Hepatocyte (in vitro differentiated cells): ENCODE data around the gene IL4I1. TPM values are rescaled to one million over a fixed set of nuclear protein-coding genes. Genes with fewer than 3 reads are reported as not detected.

ENCODE experiments used
- DNase-seq: peaks from one replicate; pipeline ENCODE4 v3.0.0-alpha.2; 2016; ENCODE audit warnings: low spot score
- H2AFZ ChIP-seq: fragments of 200-600 bp; sonication (generic); 2 replicates; pipeline ENCODE4 v1.6.0; 2016; ENCODE audit warnings: antibody characterized with exemption, mild to moderate bottlenecking
- H3K27ac ChIP-seq: fragments of 200-600 bp; sonication (generic); 2 replicates; pipeline ENCODE4 v1.5.1; 2016; ENCODE audit warnings: mild to moderate bottlenecking
- H3K27me3 ChIP-seq: fragments of 200-600 bp; sonication (generic); 2 replicates; pipeline ENCODE4 v1.6.1; 2016
- H3K36me3 ChIP-seq: fragments of 200-600 bp; sonication (generic); replicated peaks from 2 replicates; pipeline ENCODE4 v1.5.1; 2016; ENCODE audit warnings: low read depth; ENCODE audit not compliant: insufficient read depth
- H3K4me1 ChIP-seq: fragments of 200-600 bp; sonication (generic); 2 replicates; pipeline ENCODE4 v1.5.1; 2016; ENCODE audit warnings: mild to moderate bottlenecking, moderate library complexity; ENCODE audit not compliant: insufficient read depth
- H3K4me2 ChIP-seq: fragments of 200-600 bp; sonication (generic); 2 replicates; pipeline ENCODE4 v1.6.0; 2016
- H3K4me3 ChIP-seq: fragments of 200-600 bp; sonication (generic); 2 replicates; pipeline ENCODE4 v1.5.1; 2016; ENCODE audit warnings: mild to moderate bottlenecking
- H3K79me2 ChIP-seq: fragments of 200-600 bp; sonication (generic); 2 replicates; pipeline ENCODE4 v1.6.0; 2017; ENCODE audit warnings: mild to moderate bottlenecking
- H3K9me2 ChIP-seq: fragments of 200-600 bp; sonication (generic); replicated peaks from 2 replicates; pipeline ENCODE4 v1.6.0; 2017; ENCODE audit warnings: mild to moderate bottlenecking; ENCODE audit not compliant: insufficient read depth
- H3K9me3 ChIP-seq: fragments of 200-600 bp; sonication (generic); 2 replicates; pipeline ENCODE4 v1.5.1; 2016; ENCODE audit warnings: low read depth, mild to moderate bottlenecking
- H4K20me1 ChIP-seq: fragments of 200-600 bp; sonication (generic); 2 replicates; pipeline ENCODE4 v1.6.0; 2016; ENCODE audit warnings: mild to moderate bottlenecking; ENCODE audit not compliant: insufficient read depth, poor library complexity, severe bottlenecking
- CTCF ChIP-seq: fragments of 200-600 bp; sonication (generic); IDR thresholded peaks from 2 replicates; pipeline ENCODE4 v1.5.1; 2016; ENCODE audit warnings: antibody characterized with exemption, mild to moderate bottlenecking; ENCODE audit not compliant: poor library complexity
- EZH2 ChIP-seq: fragments of 200-600 bp; sonication (generic); IDR thresholded peaks from 2 replicates; pipeline ENCODE4 v1.6.1; 2016; ENCODE audit warnings: antibody characterized with exemption, mild to moderate bottlenecking, borderline replicate concordance
- EZH2phosphoT487 ChIP-seq: fragments of 200-600 bp; sonication (generic); IDR thresholded peaks from one replicate; pipeline ENCODE4 v1.6.1; 2018; ENCODE audit warnings: antibody characterized with exemption, mild to moderate bottlenecking, low read depth, moderate library complexity; ENCODE audit not compliant: unreplicated experiment, severe bottlenecking
- WGBS: methylation state at CpG from one replicate; pipeline ENCODE4 v1.1.6; 2016; ENCODE audit warnings: low lambda C conversion rate; ENCODE audit errors: missing lambda C conversion rate; 5-methylcytosine and 5-hydroxymethylcytosine counted together
- polyA plus RNA-seq: library from polyadenylated mRNA; unstranded; fragments of >200 nt; fragmentation: Nextera tagmentation; extraction: Ambion mirVana; gene quantifications from 2 replicates; pipeline ENCODE4 v1.2.1, GENCODE V29; 2016
- total RNA-seq: library from RNA; depleted of rRNA; stranded (reverse); fragments of >200 nt; gene quantifications from 2 replicates; pipeline ENCODE4 v1.2.3, GENCODE V29; 2014

Gene IL4I1
- total and polyA plus RNA-seq, 2 experiments from 2014 or later: 0.33 to 0.60 TPM

GRCh38 chr19:49849433-49850220 lies 47.1 kb downstream of the IL4I1 start:
- Histone ChIP-seq H4K20me1 (peaks cover 30% of the 10 kb centered on the region), H3K36me3 (no peaks in the 10 kb centered on the region), H3K9me3 (no peaks in the 10 kb centered on the region), H3K4me1 (peaks cover 12% of the 10 kb centered on the region), H3K27ac (peak overlapping the region; percentile 100), H3K4me2 (peak overlapping the region; percentile 99), H3K4me3 (no peak overlapping the region), H2AFZ (no peak overlapping the region), H3K27me3 (no peaks in the 10 kb centered on the region), H3K9me2 (no peaks in the 10 kb centered on the region), H3K79me2 (peaks cover 51% of the 10 kb centered on the region)
- TF ChIP-seq CTCF: no peak
- no peak for TF ChIP-seq EZH2
- no peak for TF ChIP-seq EZH2phosphoT487
- no peak for DNase-seq
- WGBS: 93% methylated on average over 15 of the region's 15 CpGs

GRCh38 chr19:49848938-49849337 lies 47.7 kb downstream of the IL4I1 start:
- no peak for DNase-seq
- Histone ChIP-seq H3K9me2 (no peaks in the 10 kb centered on the region), H3K9me3 (no peaks in the 10 kb centered on the region), H3K36me3 (no peaks in the 10 kb centered on the region), H3K4me1 (peaks cover 12% of the 10 kb centered on the region), H4K20me1 (peaks cover 23% of the 10 kb centered on the region), H2AFZ (no peak overlapping the region), H3K4me3 (no peak overlapping the region), H3K27me3 (no peaks in the 10 kb centered on the region), H3K27ac (no peak overlapping the region), H3K79me2 (peaks cover 44% of the 10 kb centered on the region), H3K4me2 (no peak overlapping the region)
- 99% methylated on average over 3 of the region's 3 CpGs for WGBS
- TF ChIP-seq CTCF: no peak
- TF ChIP-seq EZH2phosphoT487: no peak
- no peak for TF ChIP-seq EZH2

GRCh38 chr19:49847731-49848696 lies 48.7 kb downstream of the IL4I1 start:
- Histone ChIP-seq H3K4me2 (no peak overlapping the region), H3K4me3 (no peak overlapping the region), H3K4me1 (peaks cover 11% of the 10 kb centered on the region), H4K20me1 (peaks cover 14% of the 10 kb centered on the region), H2AFZ (no peak overlapping the region), H3K79me2 (peaks cover 35% of the 10 kb centered on the region), H3K27me3 (no peaks in the 10 kb centered on the region), H3K27ac (no peak overlapping the region), H3K9me3 (no peaks in the 10 kb centered on the region), H3K9me2 (no peaks in the 10 kb centered on the region), H3K36me3 (no peaks in the 10 kb centered on the region)
- WGBS: 94% methylated on average over 10 of the region's 10 CpGs
- no peak for TF ChIP-seq EZH2phosphoT487
- no peak for TF ChIP-seq EZH2
- no peak for DNase-seq

- H3K9me2 ChIP-seq: no peaks in the 10 kb centered on the region
- no peak for DNase-seq
- H3K4me2 ChIP-seq: no peak overlapping the region
- no peaks in the 10 kb centered on the region for H3K27me3 ChIP-seq
- H4K20me1 ChIP-seq: no peaks in the 10 kb centered on the region
- no peak overlapping the region for H3K27ac ChIP-seq
- H3K4me3 ChIP-seq: no peak overlapping the region
- H2AFZ ChIP-seq: no peak overlapping the region
- no peaks in the 10 kb centered on the region for H3K4me1 ChIP-seq
- H3K79me2 ChIP-seq: peaks cover 19% of the 10 kb centered on the region
- no peak for TF ChIP-seq EZH2
- TF ChIP-seq CTCF: no peak
- TF ChIP-seq EZH2phosphoT487: no peak
- WGBS: 95% methylated on average over 5 of the region's 5 CpGs
- H3K36me3 ChIP-seq: no peaks in the 10 kb centered on the region
- no peaks in the 10 kb centered on the region for H3K9me3 ChIP-seq
These were observed 50.3 kb downstream of the IL4I1 start for GRCh38 chr19:49846408-49846807.
